GM21619 (cell line): ENCODE measurements around the gene FOXO6.

Experiments used
- ATAC-seq: cut with Tn5 transposase; IDR thresholded peaks from one replicate; pipeline ENCODE4 v1.9.1; 2021; ENCODE audit not compliant: unreplicated experiment

The FOXO6 gene

DNA sequence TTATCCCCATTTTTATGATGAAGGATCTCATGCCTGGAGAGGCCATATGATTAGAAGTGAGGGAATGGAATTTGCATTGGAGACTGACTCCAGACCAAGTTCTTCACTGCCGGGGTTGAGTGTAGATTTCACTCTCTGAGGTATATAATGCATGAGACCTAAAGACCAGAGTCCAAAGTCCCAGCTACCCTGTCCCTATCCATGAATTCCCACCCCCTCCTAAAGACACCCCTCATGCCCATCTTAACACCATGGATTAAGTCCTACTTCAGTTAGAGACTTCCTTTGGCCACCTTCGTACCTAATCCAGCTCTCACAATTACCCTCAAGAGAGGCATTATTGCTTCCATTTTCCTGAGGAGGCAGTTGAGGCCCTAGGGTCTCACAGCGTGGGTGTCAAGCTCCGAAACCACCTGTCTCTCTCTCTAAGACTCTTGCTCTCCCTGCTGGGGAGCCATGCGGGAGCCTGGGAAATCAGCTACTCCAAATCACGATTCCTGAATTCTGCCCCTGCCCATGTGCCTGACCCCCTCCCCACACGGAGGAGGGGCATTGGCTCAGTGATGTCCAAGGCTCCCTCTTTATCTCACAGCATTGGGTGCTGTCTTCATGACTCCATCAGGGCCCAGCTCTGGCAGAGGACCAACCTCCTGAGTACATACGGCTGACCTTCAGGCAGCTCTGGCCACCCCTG, 11.7 kb upstream of the FOXO6 start:
- ATAC-seq: no peak

DNA sequence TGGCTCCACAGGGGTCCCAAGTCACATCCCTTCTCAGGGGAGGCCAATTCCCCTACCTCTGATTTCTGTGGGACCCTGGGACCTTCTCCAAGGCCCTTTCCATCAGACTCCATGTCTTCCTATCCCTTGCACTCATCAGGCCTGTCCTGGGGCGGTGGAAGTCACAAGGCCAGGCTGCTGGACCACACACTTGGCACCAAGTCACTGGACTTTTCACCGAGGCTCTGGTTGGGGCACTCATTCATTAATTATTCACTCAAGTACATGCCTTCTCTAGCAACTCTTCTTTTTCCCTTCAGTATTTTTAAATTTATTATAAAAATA, 11.2 kb upstream of the FOXO6 start:
- no peak for ATAC-seq

DNA sequence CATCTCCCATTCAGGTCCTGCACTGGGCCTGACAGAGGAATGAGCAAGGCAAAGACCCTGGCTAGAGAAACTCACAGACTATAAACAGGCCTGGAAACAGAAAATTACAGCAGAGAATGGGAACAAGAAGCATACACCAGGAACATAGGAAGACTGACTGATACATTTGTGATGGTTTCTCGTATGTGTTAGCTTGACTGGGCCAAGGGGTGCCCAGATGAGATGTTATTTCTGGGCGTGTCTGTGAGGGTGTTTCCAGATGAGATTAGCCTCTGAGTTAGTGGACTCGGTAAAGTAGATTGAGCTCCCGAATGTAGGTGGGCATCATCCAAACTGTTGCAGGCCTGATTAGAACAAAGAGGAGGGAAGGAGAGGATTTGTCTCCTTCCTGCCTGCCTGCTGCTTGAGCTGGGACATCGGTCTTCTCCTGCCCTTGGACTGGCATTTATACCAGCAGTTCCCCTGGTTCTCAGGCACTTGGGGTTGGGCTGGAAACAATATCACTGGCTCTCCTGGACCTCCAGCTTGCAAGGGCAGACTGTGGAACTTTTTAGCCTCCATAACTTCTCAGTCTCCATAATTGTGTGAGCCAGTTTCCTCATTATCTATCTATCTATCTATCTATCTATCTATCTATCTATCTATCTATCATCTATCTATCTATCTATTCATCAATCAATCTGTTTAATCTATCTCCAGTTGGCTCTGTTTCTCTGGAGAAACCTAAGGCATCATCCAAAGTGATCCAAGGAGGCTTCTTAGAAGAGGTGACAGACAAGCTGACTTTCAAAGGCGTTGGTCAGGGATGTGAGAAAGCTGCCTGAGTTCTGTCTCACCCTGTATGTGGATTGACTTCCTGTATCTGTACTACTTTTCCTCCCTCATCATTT, 9.7 kb upstream of the FOXO6 start:
- no peak for ATAC-seq

DNA sequence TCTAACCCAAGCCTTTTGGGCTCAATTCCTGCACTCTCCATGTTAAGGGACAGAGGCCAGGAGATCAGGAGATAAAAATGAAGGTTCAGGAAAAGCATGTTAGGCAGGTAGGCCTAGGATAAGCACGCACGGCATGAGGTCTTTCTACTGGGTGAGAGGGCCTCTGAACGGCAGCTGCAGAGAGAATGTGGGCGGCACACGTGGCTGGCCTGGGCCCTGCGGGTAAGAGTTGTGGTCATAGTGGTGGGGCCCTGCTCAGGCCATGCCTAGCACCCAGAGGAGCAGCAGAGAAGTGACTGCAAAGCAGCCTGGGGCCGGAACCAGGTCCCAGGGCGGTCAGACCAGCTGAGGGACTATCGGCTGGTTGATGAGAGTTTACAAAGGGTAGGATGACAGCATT, 7.5 kb upstream of the FOXO6 start:
- ATAC-seq: no peak

DNA sequence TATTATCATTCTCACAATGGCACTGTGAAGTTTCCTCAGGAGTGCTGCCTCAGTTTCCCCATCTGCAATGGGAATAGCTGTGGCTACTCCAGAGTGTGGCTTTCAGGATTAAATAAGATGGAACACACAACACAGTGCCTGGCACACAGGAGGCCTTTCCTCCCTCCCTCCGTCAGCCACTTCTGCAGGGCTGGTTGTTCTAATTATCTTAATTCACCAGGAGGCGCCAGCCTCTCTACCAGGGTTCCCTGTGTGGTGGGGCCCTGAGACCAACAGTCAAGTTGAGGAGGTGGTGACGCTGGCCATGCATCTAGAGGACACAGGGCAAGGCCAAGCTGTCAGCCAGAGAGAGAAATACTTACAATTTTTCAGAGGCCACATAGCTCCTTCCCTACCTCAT, 6.3 kb upstream of the FOXO6 start:
- no peak for ATAC-seq

DNA sequence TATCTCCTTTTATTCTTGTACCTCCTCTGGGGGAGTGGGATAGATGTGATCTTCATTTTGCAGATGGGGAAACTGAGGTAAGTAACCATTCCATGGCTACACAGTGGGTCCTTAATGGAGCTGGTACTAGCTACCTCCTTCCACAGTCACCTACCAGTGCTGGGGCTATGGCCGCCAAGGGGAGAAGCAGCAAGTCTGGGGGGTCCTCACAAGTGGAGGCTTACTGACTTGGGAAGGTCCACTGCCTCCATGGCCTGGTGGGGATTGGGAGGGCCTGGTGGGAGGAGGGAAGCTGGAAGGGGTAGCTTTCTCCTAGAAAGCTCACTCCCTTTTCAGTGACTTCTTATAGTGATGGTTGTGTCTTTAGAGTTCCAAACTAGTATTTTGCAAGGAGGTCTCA, 5.9 kb upstream of the FOXO6 start:
- no peak for ATAC-seq

DNA sequence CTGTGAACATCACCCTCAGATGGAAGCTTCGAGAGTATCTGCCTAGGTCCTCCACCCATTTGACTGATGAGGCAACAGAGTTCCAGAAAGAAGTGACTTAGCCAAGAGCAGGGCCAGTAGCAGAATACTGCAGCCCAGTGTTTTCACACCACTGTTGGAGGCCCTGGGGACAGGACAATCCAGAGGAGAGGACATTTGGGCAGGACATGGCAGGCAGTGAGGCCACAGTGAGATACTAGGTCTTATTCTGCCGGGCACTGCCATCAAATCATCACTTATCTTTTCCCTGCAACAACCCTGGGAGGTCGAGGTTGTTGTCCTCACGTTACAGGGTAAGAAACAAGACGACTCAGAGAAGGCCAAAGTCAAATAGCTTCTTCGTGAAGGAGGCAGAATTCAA, 5.5 kb upstream of the FOXO6 start:
- ATAC-seq: no peak

DNA sequence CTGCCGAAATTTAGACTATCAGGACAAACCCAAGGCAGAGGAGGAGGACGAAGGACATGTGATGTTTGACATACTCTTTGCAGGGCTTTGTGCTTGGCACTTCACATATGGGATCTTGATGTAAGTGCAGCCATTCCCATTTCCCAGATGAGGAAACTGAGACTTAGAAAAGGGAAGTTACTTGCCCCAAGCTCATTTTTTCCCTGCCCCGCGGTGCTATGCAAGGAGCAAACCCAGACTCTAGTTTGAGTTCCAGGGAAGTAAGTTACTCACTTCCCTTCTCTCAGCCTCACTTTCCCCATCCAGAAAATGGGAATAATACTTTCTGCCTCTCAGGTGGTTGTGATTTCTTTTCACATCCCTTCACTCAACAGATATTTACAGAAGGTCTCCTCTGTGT, 4.5 kb upstream of the FOXO6 start:
- no peak for ATAC-seq

DNA sequence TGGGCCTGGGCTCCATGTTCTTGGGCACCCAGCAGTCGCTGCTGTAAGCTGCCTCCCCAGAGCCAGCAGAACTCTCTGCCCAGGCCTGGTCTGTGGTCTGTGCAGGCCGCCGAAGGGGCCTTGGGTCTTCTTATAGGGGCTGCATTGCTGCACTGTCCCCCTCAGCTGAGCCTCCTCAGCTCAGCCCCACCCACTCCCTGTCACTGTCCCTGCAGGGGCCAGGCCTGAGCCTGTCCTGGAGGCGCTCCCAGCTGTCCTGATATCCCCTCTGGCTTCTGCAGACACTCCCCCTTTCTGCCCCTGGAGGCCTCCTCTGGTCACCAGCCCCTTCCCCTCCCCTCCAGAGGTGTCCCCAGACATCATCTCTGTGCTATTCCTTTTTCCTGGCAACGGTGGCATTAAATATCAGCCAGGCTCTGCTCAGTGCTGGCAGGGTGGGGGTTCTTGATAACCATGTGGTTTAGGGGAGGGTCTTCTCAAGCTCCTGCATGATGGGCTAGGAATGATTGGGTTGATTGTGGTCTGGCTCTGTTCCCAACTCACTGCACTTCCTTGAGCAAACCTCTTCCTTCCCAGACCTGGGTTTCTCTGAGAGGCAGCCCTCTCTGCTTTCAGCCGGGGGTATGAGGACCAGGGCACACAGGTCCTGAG, 3.7 kb upstream of the FOXO6 start:
- ATAC-seq: no peak

DNA sequence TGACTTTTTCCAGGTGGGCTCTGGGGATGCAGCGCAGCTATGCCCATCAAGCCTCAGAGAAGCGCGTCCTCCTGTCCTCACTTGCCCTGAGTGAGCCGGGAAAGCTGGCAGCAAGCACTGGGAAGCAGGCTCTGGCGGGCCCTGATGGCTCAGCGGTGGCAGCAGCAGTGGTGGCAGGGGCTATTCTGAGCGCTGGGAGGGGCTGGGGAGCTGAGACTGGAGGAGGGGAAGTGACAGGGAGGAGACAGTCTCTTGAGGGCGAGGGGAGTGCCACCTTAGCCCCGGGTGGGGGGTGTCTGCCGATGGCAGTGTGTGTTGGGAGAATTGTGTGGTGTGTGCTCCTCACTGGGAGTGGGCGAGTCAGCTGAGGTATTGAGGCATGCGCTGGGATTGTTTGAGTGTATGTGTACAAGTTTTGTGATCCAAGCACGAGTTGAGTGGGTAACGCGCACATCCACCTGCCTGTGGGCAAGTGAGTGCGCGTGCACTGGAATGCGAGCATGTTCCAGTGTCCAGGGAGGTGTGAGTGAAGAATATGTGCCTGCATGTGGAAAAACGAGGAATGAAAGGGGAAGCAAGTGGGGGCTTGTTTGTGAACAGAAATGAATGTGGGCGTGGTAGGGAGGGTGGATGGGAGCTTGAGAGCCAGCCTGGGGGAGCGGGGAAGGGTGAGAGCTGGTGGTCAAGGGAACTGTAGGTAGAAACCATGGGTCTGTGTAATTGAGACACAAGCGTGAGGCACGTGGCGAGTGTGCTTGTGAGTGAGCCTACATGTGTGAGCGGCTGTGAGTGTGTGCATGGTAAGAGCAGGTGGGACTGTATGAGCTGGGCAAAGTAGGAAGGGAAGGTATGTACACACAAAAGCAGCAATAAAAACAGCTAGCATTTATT, 2.9 kb upstream of the FOXO6 start:
- no peak for ATAC-seq

DNA sequence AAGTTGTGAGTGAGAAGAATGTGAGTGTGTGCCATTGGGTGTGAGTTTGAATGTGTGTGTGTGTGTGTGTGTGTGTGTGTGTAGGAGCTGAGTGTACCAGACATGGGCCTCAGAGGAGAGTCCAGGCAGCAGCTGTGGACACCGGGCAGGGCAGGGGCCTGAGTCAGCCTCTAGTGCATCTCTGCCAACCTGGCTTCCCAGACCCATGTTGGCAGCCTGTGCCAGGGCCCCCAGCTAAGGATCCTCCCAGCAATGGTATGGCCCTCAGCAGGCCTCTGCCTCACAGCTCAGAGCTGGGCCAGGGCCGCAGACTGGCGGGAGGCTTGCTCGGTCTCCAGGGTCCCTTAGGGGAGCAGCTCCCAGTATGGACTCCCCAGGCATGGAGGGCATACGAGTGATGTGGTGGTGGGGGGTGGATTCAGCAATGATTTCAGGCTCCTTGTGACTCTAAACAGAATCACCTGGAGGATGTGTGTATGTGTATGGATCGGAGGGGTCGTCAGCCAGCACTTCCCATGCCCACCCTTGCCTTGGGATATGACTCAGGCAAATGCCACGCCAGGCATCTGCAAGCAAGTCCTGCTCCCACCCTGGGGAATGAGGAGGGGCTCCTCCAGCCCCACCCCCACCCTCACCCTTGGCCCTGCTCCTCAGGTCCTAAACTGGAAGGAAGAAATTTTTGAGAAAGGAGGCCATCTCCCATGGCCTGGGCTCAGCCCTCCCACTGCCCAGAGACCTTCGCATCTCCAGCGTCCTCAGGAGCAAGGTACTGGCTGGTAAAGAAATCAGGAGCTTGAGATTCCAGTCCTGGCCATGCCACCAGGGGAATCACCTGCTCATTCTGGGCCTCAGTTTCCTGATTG, 1.8 kb upstream of the FOXO6 start:
- ATAC-seq: no peak

DNA sequence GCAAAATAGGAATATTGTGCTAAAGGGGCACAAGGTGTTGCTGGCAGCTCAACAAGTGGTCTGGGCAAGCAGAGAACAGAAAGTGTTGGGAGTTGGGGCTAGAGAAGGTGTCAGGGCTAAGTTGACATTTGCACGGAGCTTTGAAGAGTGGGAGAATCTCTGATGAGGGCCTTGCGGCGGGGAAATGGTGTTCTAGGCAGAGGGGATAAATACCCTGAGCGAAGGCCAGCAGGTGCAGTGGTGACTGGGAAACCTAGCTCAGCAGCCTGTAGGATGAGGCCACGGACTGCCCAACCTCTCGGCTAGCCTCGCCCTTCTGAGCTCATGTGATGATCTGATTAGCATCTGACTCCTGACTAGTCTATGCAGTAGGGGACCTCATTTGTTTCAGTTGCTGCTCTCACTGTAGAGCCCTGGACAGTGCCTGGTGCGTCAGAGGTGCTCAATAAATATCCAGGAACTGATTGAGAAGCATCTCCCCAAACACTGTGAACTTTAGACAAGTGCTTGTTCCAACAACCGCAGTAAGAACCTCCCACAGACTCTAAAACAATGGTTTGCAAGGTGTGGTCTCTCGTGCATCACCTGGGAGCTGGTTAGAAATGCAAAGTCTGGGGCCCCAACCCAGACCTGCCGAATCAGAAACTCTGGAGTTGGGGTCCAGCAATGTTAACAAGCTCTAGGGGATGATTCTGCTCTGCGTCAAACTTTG, 1.0 kb upstream of the FOXO6 start:
- no peak for ATAC-seq

DNA sequence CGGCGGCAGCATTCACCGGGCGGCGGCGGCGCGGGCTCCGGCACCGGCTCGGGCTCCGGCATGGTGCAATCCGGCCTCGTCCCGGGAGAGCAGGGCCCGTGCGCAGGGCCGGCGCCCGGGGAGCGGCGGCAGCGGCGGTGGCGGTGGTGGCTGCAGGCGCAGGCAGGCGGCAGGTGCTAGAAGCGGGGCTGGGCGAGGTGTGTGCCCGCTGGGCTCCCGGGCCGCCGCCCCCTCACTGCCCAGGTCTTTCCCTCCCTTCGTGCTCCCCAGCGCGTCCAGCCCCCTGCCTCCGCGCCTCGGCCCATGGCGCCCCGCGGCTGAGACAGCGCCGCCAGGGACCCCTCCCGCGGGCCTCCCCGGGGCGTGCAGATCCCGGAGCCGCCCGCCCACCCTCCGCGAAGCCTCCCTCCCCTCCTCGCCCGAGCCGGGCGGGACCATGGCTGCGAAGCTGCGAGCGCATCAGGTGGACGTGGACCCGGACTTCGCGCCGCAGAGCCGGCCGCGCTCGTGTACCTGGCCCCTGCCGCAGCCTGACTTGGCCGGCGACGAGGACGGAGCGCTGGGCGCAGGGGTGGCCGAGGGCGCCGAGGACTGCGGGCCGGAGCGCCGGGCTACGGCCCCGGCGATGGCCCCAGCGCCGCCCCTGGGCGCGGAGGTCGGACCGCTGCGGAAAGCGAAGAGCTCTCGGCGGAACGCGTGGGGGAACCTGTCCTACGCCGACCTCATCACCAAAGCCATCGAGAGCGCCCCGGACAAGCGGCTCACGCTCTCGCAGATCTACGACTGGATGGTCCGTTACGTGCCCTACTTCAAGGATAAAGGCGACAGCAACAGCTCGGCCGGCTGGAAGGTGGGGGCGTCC, 492 bp downstream of the FOXO6 start:
- peak; percentile 26 for ATAC-seq

DNA sequence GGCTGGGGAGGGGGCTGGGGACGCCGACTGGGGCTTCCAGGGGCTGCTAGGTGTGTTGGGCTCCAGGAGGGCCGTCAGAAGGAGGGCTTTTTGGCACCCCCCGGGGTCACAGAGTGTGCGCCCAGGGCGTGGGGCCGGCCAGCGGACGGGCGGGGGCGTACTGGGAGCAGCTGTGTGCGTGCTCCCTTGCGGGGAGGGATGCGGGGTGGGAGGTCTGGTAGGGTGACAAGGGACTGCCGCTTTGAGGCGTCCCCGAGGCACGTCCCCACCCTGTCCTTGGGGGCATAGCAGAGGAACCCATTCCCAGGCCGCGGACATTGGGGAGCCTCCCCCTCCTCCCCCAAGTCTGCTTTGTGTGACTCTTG, 1.1 kb downstream of the FOXO6 start:
- ATAC-seq: no peak

DNA sequence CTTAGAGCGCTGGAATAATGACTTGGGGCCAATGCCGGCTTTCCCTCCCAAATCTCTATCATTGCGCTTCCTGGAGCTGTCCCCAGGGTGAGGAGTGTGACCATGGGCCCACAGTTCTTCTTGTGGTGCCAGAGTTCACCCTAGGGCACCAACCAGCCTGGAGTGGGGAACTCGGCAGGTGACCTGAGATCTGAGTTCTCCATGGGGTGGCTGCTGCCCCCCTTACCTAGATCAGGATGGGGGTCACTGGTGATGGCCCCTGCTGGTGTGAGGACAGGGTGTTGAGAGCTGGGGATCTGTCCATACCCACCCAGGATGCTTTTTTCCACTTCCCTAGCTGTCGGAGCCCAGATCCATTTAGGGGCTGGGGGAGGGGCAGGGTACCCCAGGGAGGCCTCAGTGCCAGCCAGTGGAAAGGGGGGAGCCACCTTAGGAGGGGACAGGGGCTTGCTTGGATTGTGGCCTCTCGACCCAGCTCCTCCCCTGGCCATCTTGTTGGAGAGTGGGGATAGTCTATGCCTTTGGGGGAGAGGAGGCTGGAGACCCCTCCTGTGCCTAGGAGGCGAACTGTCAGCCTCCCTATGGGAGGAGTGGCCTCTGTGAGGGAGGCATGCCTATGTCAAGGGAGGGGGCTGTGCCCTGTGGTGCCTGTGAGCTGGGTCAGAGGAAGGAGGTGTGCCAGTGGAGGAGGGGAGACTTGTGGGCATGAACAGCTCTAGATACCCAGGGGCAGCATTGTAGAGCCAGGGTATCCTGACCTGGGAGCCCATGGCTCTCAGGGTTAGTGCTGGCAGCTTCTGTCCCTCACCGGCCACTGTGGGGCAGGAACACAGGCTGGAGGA, 1.7 kb downstream of the FOXO6 start:
- ATAC-seq: no peak

DNA sequence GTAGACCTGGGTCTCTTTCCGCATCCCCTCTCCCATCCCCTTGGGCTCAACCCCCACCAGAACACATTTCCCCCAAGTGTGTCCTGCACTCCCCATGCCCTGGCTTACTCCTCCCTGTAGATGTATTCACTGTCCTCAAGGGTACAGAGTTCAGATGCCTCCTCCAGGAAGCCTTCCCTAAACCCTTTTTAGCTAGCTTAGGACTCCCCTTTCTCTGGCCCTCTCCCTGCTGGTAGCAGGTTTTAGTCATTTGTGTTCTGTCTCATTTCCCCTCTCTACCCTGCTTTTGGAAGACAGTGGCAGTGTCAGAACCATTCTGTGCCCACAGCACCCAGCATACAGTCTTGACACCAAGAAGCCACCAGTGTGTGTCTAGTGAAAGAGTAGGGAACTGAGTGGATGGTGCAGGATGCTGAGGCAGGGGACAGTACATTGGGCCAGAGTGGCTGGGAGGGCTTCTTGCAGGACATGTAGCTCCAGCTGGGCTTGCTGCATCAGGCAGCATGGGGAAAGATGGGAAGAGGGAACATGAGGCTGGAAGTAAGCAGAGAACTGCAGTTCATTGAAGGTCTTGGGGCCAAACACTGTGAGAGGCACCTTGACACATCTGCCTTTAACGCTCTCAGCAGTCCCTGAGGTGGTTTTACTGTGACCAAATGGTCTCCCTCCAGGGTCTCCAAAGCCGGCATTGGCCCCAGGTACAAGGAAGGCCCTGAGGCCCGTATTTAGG, 2.5 kb downstream of the FOXO6 start:
- ATAC-seq: no peak
